Activated CD4-positive, alpha-beta T cell treated with anti-CD3 and anti-CD28 coated beads, Interleukin-2, Interleukin-4, amounts not matched to agents 100 ng/mL and 50 ng/mL, durations not matched to agents 16 hours and 8 hours (primary cell): ENCODE measurements around the gene SKA1.
A peak's percentile ranks its signal among the peaks of the same experiment; 100 is the strongest.
"Not testable (repeated sequence)": the region's sequence is repeated elsewhere in the genome, so short reads cannot be mapped to it uniquely, and the experiment has no call there.

Experiments used
- DNase-seq: peaks from one replicate; pipeline ENCODE4 v3.0.0-alpha.2; 2020; ENCODE audit warnings: low spot score

SKA1 gene

GRCh38 chr18:50429207-50429948 is 54.5 kb downstream of the SKA1 start:
- peak; percentile 43 for DNase-seq

DNA sequence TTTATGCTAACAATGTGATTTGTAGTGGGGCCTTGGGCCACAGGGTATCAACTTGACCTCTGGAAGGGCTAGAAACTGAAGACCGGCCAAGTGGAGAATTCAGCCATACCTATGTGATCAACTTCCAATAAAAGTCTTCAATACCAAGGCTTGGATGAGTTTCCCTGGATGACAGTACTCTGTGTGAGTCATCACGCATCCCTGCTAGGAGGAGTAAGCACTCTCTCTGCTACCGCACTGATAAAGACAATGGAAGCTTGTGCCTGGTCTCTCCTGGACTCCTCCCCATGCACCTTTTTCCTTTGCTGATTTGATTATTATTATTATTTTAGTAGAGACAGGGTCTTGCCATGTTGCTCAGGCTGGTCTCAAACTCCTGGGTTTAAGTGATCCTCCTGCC is 58.1 kb downstream of the SKA1 start:
- DNase-seq, result no peak

- DNase-seq, result not testable (repeated sequence)
These were observed 61.9 kb downstream of the SKA1 start for GRCh38 chr18:50436742-50437141.

- DNase-seq, result no peak
These were observed 64.7 kb downstream of the SKA1 start for GRCh38 chr18:50439460-50440015.

DNA sequence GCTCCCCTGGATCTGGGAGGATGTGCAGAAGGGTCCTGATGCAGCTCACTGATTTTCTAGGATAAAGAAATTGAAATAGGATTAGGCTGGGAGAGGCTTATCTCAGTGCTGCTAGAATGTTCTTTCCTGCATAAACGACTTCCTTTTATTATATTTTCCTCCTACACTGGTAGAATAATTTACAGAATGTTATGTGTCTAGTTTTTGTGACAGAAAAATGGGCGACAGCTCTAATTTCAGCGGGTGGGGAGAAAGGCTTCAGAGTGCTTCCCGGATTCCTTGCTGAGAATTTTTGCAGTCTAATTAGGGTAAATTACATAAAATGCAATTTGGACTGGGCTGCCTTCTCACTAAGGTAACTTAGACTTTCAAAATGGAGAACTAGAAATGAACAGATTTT is 66.2 kb downstream of the SKA1 start:
- no peak for DNase-seq

DNA sequence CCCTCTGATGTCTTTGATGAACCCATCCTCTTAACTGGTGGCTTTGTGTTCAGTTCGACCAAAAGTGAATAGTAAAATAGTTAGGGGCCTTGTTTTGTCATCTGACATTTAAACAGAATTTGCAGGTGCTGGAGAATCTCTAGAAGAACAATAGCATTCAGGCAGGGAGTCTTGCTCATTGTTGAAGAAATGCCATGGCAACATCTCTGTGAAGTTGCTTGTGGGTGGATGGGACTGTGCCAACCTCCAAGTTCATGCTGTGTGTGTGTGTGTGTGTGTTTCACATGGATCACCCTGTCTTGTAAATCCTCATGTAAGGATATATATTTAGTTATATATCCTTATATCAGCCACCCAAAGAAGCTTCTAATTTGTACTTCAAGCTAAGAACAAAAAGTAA is 66.7 kb downstream of the SKA1 start:
- no peak for DNase-seq
